Measurements from ENCODE around the gene MRPL17. TPM values are rescaled to one million over a fixed set of nuclear protein-coding genes. Genes with fewer than 3 reads are reported as not detected.

Gene MRPL17
- total and polyA plus RNA-seq, 9 of the 15 experiments (the other 6 are each of a cell fraction or from before 2014, with no cell fraction given): 33.9 to 81.6 (median 43.9) TPM

DNA sequence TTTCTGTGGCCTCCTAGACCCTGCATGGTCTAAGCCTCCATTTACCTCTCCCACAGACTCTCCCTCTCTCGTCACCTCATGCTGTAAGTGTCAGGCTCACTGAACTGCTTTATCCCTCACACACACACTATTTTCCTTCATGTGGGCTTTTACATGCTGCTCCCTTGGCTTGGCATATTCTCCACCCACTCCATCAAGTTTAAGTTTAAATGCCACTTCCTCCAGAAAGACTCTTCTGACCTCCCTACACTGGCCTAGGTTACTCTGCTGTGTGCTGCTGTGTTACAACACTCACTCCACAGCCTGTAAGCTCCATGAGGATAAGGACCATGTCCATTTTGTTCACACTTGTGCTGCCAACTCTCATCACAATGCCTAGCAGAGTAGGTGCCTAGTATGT is 30.0 kb downstream of the MRPL17 start (continued):
- TF ChIP-seq ETS2 (tag; IDR thresholded peaks at IDR 0.05; ENCODE audit: borderline replicate concordance, poor library complexity, severe bottlenecking): no peak

DNA sequence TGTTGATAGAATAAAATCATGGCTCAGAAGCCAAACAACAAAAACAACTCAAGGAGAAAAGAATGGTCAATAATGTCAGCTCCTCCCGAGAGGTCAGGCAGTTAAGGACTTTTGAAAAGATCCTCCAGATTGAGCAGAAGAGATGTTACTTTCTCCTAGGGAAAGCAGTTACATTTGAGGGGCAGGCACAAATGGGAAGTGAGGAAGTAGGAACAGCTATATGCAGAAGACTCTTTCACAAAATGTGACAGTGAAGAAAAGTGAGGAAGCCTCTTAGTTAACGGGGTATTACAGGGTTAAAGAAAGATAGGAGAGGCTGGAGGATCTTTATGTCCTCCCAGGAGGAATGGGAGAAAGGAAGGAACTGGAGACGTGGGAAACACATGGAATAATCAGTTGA is 31.0 kb downstream of the MRPL17 start:
- Histone ChIP-seq H3K36me3 (ENCODE audit: control insufficient read depth, insufficient read depth, low read length) (no peaks in the 10 kb centered on the region), H3K4me3 (no peak overlapping the region), H3K79me2 (ENCODE audit: control insufficient read depth, insufficient read depth, low read length) (no peaks in the 10 kb centered on the region), H3K9me1 (ENCODE audit: control insufficient read depth, insufficient read depth, low read length) (no peaks in the 10 kb centered on the region), H3K4me1 (replicated peaks in 1 of 2; ENCODE audit: control insufficient read depth in 2 of 2, insufficient read depth in 2 of 2, low read length in 2 of 2) (peaks cover 12 to 23% of the 10 kb centered on the region in 2 experiments), H2AFZ (ENCODE audit: low read depth, low read length) (no peak overlapping the region), H4K20me1 (replicated peaks; ENCODE audit: control insufficient read depth, insufficient read depth, low read length) (no peaks in the 10 kb centered on the region), H3K4me2 (ENCODE audit: insufficient read depth, low read length) (no peak overlapping the region), H3K27ac (ENCODE audit: extremely low read depth, low read depth, low read length) (no peak overlapping the region), H3K27me3 (ENCODE audit: control insufficient read depth in 2 of 2, insufficient read depth in 2 of 2, low read length in 2 of 2) (no peaks in the 10 kb centered on the region), H3K9me3 (replicated peaks; ENCODE audit: control insufficient read depth, insufficient read depth, low read depth, low read length) (no peaks in the 10 kb centered on the region), H3K9ac (ENCODE audit: insufficient read depth in 1 of 2, low read depth in 2 of 2, low read length in 2 of 2) (no peak overlapping the region)
- ATAC-seq (no peak), FAIRE-seq (no peak), DNase-seq (ENCODE audit: extremely low read depth in 1 of 4, low spot score in 3 of 4) (no peak)
- POLR2A ChIA-PET: interaction anchor here (0.6 kb wide), 2 partner anchors 33 to 126 kb away, joined by 3 read pairs; partner anchors contain the start of gene TPP1
- TF ChIP-seq SPI1 (IDR thresholded peaks at IDR 0.05; ENCODE audit: borderline replicate concordance, low read depth, low read length) (0 out of 2 replicates have a peak, but pooled peaks have one; percentile 46), KHSRP (IDR thresholded peaks at IDR 0.05) (no peak)
- WGBS (ENCODE audit: insufficient coverage, low coverage, missing lambda C conversion rate): 14% methylated on average over 3 of the region's 3 CpGs
- no TSS peak for BruUV-seq (replicated peaks)
- intact Hi-C loops (cut with micrococcal nuclease): no loop called here
- in situ Hi-C loops (cut with MboI): no loop called here
- CTCF ChIA-PET (ENCODE audit: low intra/inter-chr PET ratio): no interaction called here

DNA sequence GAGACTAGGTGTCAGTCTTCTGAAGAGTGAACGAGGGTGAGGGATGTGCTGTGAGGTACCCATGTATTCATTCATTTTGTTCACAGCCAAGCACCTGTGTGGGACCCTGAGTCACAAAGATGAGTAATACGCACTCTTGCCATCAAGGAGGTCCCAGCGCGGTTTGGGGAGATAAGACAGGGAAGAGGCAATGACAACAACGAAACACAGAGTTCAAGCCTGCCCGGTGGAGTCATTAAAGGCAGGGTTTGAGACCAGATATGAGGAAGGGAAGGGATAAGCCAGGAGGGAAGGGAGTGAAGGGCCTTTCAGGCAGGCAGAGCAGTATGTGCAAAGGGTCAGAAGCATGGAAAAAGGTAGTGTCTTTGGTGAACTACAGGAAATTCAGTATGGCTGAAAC is 32.2 kb downstream of the MRPL17 start:
- in situ Hi-C loops (cut with MboI) (no loop called here), intact Hi-C loops (cut with micrococcal nuclease) (no loop called here)
- Histone ChIP-seq H3K36me3 (ENCODE audit: control insufficient read depth, insufficient read depth, low read length) (no peaks in the 10 kb centered on the region), H3K9me1 (ENCODE audit: control insufficient read depth, insufficient read depth, low read length) (no peaks in the 10 kb centered on the region), H4K20me1 (replicated peaks; ENCODE audit: control insufficient read depth, insufficient read depth, low read length) (no peaks in the 10 kb centered on the region), H3K4me2 (ENCODE audit: insufficient read depth, low read length) (peak overlapping the region; percentile 43), H3K4me1 (replicated peaks in 1 of 2; ENCODE audit: control insufficient read depth in 2 of 2, insufficient read depth in 2 of 2, low read length in 2 of 2) (peaks cover 22 to 35% of the 10 kb centered on the region in 2 experiments), H3K9me3 (replicated peaks; ENCODE audit: control insufficient read depth, insufficient read depth, low read depth, low read length) (no peaks in the 10 kb centered on the region), H3K79me2 (ENCODE audit: control insufficient read depth, insufficient read depth, low read length) (no peaks in the 10 kb centered on the region), H3K9ac (ENCODE audit: insufficient read depth in 1 of 2, low read depth in 2 of 2, low read length in 2 of 2) (no peak overlapping the region), H2AFZ (ENCODE audit: low read depth, low read length) (peak overlapping the region; percentile 53; the same call in 1 of the 2 replicates), H3K4me3 (no peak overlapping the region), H3K27me3 (ENCODE audit: control insufficient read depth in 2 of 2, insufficient read depth in 2 of 2, low read length in 2 of 2) (no peaks in the 10 kb centered on the region), H3K27ac (ENCODE audit: extremely low read depth, low read depth, low read length) (no peak overlapping the region)
- peak; percentile 69 for ATAC-seq
- FAIRE-seq: peak; percentile 94
- peak; percentile 56 to 82 (median 67) for DNase-seq (ENCODE audit: extremely low read depth in 1 of 4, low spot score in 3 of 4)
- BruUV-seq (replicated peaks): no TSS peak
- ChIA-PET POLR2A (no interaction called here), CTCF (ENCODE audit: low intra/inter-chr PET ratio) (interaction anchor here (0.8 kb wide), 1 partner anchor 19 kb away, joined by 3 read pairs; no protein-coding TSS in a partner anchor)
- whole genome bisulfite sequencing (ENCODE audit: insufficient coverage, low coverage, missing lambda C conversion rate): 1% methylated on average over 6 of the region's 6 CpGs
- TF ChIP-seq ARID1B (IDR thresholded peaks at IDR 0.05) (peak; percentile 93), ZNF146 (CRISPR knock-in tag; IDR thresholded peaks at IDR 0.05; ENCODE audit: unreplicated experiment) (no peak), NFE2 (IDR thresholded peaks at IDR 0.05; ENCODE audit: low read depth) (peak; percentile 40; the same call in 1 of the 2 replicates), TEAD4 (IDR thresholded peaks at IDR 0.05; ENCODE audit: low read length) (peak; percentile 69), TEAD4 (CRISPR knock-in tag; IDR thresholded peaks at IDR 0.05; ENCODE audit: borderline replicate concordance) (no peak), CC2D1A (IDR thresholded peaks at IDR 0.05) (0 out of 2 replicates have a peak, but pooled peaks have one; percentile 32), TAL1 (IDR thresholded peaks at IDR 0.05) (peak; percentile 57), LEF1 (IDR thresholded peaks at IDR 0.05) (peak; percentile 48; the same call in 1 of the 2 replicates)
- TF ChIP-seq, protein P1, sequence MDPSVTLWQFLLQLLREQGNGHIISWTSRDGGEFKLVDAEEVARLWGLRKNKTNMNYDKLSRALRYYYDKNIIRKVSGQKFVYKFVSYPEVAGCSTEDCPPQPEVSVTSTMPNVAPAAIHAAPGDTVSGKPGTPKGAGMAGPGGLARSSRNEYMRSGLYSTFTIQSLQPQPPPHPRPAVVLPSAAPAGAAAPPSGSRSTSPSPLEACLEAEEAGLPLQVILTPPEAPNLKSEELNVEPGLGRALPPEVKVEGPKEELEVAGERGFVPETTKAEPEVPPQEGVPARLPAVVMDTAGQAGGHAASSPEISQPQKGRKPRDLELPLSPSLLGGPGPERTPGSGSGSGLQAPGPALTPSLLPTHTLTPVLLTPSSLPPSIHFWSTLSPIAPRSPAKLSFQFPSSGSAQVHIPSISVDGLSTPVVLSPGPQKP (CRISPR knock-in tag; IDR thresholded peaks at IDR 0.05): no peak
- TF ChIP-seq, protein P2, sequence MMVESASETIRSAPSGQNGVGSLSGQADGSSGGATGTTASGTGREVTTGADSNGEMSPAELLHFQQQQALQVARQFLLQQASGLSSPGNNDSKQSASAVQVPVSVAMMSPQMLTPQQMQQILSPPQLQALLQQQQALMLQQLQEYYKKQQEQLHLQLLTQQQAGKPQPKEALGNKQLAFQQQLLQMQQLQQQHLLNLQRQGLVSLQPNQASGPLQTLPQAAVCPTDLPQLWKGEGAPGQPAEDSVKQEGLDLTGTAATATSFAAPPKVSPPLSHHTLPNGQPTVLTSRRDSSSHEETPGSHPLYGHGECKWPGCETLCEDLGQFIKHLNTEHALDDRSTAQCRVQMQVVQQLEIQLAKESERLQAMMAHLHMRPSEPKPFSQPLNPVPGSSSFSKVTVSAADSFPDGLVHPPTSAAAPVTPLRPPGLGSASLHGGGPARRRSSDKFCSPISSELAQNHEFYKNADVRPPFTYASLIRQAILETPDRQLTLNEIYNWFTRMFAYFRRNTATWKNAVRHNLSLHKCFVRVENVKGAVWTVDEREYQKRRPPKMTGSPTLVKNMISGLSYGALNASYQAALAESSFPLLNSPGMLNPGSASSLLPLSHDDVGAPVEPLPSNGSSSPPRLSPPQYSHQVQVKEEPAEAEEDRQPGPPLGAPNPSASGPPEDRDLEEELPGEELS (CRISPR knock-in tag; IDR thresholded peaks at IDR 0.05; ENCODE audit: borderline replicate concordance): 0 out of 2 replicates have a peak, but pooled peaks have one; percentile 58

All from K562 (cell line).